GM10266 (cell line): ENCODE data around the gene HLA-E.

ENCODE experiments used
- DNase-seq: peaks from one replicate; pipeline ENCODE4 v3.0.0; 2012; ENCODE audit errors: extremely low spot score
- CTCF ChIP-seq: IDR thresholded peaks from 2 replicates; pipeline ENCODE4 v1.5.1; 2012; ENCODE audit warnings: mild to moderate bottlenecking, low read depth; ENCODE audit not compliant: control insufficient read depth, insufficient read depth; ENCODE audit errors: missing control alignments

HLA-E gene

DNA sequence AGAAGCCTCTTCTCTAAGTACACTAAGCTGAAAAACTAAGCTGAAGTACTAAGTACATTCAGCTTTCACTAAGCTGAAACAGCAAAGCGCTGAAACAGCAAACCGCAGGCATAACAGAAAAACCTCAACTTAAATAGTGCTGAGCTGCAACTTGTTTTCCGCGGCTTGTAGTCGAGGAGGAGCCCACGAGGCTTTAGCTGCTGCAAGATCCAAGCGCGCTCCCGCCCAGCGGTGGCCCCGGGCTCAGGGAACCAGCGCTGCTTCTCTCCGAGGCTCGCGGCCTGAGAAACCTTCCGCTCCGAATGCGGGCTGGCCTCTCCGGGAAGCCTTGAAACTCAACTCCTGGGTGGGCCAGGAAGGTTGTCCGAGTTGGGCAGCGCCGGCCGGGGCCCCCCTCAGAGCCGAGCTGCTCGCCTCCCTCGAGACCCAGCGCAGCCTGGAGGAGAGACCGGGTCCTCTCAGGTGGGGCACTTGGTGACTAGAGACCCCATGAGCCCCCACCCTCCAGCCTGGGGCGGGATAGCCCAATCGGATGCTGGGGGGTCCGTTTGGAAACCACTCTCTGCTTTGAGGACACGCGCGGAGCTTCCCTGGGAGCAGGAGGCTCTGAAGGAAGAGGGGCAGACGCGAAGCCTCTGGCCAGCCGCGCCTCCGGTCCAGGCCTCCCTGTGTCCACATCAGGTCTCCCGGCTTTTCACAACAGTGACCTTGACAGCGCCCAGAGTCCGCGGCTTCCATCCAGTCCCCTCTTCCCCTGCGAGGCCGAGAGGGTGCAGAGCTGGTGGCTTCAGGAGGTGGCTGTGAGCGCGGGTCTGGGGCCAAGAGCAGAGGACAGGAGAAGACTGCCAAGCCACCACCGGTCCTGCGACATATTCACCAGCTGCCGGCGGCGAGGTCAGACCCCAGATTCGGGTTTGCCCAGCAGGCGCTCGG, 38.1 kb upstream of the HLA-E start:
- DNase-seq: peak; percentile 60
- TF ChIP-seq CTCF: no peak

GRCh38 chr6:30452736-30453507, 36.4 kb upstream of the HLA-E start:
- no peak for TF ChIP-seq CTCF
- DNase-seq: no peak

DNA sequence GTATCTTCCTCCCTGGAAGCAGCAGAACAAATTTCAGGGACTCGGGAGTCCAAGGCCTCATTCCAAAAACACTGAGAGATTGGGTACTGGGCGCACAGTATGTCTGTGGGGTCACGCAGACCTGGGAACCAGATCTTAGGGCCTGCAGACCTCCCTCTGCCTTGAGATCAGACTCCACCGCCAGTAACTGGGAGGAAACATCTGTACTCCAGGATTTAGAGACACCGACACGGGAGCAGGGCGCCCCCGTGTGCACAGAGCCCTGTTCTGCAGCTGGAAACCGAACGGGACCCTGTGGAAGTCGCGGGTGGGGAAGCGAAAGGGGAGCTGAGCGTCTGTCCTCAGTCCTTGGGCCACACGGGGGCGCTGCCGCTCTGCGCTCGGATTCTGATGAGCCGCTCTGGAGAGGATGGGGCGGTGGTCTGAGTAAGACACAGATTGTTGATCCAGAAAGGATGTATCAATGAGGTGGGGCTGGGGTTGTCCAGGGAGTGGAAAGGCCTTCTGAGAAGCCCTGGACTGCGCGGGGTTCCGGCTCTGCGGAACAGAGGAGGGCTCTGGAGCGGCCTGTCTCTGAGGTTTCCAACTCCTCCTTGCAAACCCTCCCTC, 35.7 kb upstream of the HLA-E start:
- TF ChIP-seq CTCF: peak; percentile 94
- peak; percentile 93 for DNase-seq

- no peak for DNase-seq
- no peak for TF ChIP-seq CTCF
These were observed 30.2 kb upstream of the HLA-E start for GRCh38 chr6:30459145-30459544.

DNA sequence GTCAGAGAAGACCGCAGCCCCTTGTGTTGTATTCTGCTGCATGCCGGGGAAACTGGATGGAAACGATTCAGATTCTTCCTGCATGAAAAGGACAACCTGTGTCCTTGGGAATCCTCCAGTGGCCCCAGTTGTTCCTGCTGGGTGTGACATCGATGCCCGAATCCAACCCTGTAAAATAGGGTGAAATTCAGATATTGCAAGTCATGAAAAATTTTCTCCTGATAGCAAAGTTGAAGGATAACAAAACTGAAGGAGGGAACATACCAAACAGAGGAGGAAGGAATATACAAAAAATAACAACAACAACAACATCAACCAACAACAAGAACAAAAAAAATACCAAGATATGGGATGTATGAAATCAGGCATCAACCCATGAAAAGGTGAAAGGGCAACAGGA, 28.3 kb upstream of the HLA-E start:
- TF ChIP-seq CTCF: no peak
- no peak for DNase-seq

GRCh38 chr6:30462482-30462881, 26.8 kb upstream of the HLA-E start:
- TF ChIP-seq CTCF: no peak

More at GRCh38 chr6:30462482-30462881, 26.8 kb upstream of the HLA-E start:
- DNase-seq: no peak
